ENCODE results near the gene MED12L. TPM values are rescaled to one million over a fixed set of nuclear protein-coding genes. Genes with fewer than 3 reads are reported as not detected.

MED12L gene
- total RNA-seq, 1 experiment from 2014 or later = 14.9 TPM

- Histone ChIP-seq H3K79me2 (ENCODE audit: insufficient read depth, low read length) (no peaks in the 10 kb centered on the region), H2BK20ac (ENCODE audit: low read depth, low read length, poor library complexity, severe bottlenecking) (no peak overlapping the region), H3K9me3 (ENCODE audit: control insufficient read depth, low read depth, low read length) (no peaks in the 10 kb centered on the region), H2BK5ac (ENCODE audit: insufficient read length, low read length) (no peak overlapping the region), H3K4ac (ENCODE audit: low read depth, low read length) (no peak overlapping the region), H3K4me2 (ENCODE audit: insufficient read depth, insufficient read length, low read length) (no peak overlapping the region), H4K8ac (replicated peaks; ENCODE audit: insufficient read length, low read depth, low read length) (no peak overlapping the region), H3K14ac (ENCODE audit: insufficient read depth, low read length) (no peak overlapping the region), H3K27me3 (ENCODE audit: insufficient read depth, low read length) (no peaks in the 10 kb centered on the region), H3K9ac (ENCODE audit: extremely low read depth, insufficient read length, low read length) (no peak overlapping the region), H2AFZ (ENCODE audit: low read length) (no peak overlapping the region), H3K79me1 (ENCODE audit: insufficient read depth, low read depth, low read length, poor library complexity, severe bottlenecking) (no peaks in the 10 kb centered on the region), H4K91ac (ENCODE audit: insufficient read length, low read depth, low read length) (no peak overlapping the region), H4K5ac (ENCODE audit: insufficient read length, low read depth, low read length) (no peak overlapping the region), H2BK15ac (ENCODE audit: low read depth, low read length) (no peak overlapping the region), H3K27ac (ENCODE audit: insufficient read length, low read depth, low read length) (no peak overlapping the region), H3K56ac (ENCODE audit: insufficient read length, low read depth, low read length) (no peak overlapping the region), H3K18ac (ENCODE audit: insufficient read length, low read depth, low read length) (no peak overlapping the region), H3K23me2 (ENCODE audit: insufficient read length, low read depth, low read length, poor library complexity, severe bottlenecking) (no peaks in the 10 kb centered on the region), H2BK12ac (ENCODE audit: insufficient read length, low read depth, low read length) (no peak overlapping the region), H3K4me1 (ENCODE audit: insufficient read depth, low read length) (no peaks in the 10 kb centered on the region), H4K20me1 (ENCODE audit: control insufficient read depth, insufficient read depth, insufficient read length) (no peaks in the 10 kb centered on the region), H3K23ac (ENCODE audit: insufficient read length, low read depth, low read length) (no peak overlapping the region), H2BK120ac (ENCODE audit: low read depth, low read length, poor library complexity, severe bottlenecking) (no peak overlapping the region), H3T11ph (ENCODE audit: low read length) (no peak overlapping the region), H2AK5ac (ENCODE audit: insufficient read length, low read length) (no peak overlapping the region)
- no CpG with 5 or more reads among the region's 4 CpGs for WGBS (ENCODE audit: extremely low coverage, insufficient read length, low lambda C conversion rate)
- no peak overlapping the region for H3K27ac Mint-ChIP-seq
- no peaks in the 10 kb centered on the region for H3K9me3 Mint-ChIP-seq
- H3K4me3 Mint-ChIP-seq = no peak overlapping the region
- peaks cover 3 to 23% (median 4%) of the 10 kb centered on the region in 3 experiments; a peak in 5 of 7 replicates for H3K36me3 Mint-ChIP-seq (ENCODE audit: insufficient read depth in 1 of 3, low read depth in 3 of 3)
- H3K4me1 Mint-ChIP-seq = no peaks in the 10 kb centered on the region
- no peaks in the 10 kb centered on the region for H3K27me3 Mint-ChIP-seq (ENCODE audit: low read depth)
- TF ChIP-seq CTCF (conservative IDR thresholded peaks at IDR 0.05) = no peak
- DNase-seq = no peak
Observed at GRCh38 chr3:151124476-151124875, 39.0 kb downstream of the MED12L start.

All from H9 (cell line).